ENCODE data around the gene PARP4.
"Not testable (repeated sequence)": the region's sequence is repeated elsewhere in the genome, so short reads cannot be mapped to it uniquely, and the experiment has no call there.

Gene PARP4

DNA sequence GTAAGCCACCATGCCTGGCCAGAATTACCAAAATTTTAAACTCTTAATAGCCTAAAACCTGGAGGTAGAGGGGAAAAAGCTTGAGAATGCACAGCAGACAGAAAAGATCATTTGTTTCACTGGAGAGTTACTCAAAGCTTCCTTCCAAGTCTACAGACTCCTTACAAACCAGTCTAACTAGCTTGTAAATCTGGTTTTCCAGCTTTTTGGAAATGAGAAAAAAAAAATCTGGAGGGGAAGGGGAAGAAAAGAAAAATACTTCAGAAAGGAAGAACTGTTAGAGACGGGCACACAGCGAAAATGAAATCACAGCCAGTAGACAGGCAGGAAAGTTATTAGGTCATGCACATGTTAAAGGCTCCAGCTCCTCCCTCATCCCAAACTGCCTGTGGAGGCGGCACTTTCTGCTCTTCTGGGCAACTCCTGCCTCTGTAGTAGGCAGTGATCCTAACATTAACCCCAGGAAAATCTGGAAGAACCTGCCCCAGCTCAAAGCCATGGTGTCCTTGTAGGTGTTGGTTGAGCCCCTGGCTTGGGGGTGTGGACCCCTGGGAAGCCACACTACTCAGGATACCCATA, 17.3 kb downstream of the PARP4 start:
- no peak for TF ChIP-seq POLR2A (IDR thresholded peaks at IDR 0.05; ENCODE audit: low read depth, low read length)
- DNase-seq (ENCODE audit: insufficient read length, low spot score) = no peak
- FAIRE-seq = no peak

DNA sequence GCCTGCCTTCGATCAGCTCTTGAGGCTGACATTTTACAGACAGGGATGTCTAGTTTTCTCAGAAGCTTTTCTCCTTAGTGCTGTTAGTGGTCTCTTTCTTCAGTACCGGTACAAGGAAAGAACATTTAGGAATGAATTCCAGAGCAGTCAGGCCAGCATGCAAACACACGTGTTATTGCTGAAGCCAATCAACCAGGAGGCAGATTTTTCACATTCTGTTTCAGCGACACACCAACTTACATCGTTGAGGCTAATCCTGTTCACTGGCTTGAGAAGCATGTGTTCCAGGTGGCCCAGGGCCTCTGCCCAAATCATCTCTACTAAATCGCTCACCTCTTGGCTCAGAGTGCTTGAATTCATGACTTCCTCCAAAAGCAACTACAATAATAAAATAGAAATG, 19.2 kb downstream of the PARP4 start:
- no peak for TF ChIP-seq POLR2A (IDR thresholded peaks at IDR 0.05; ENCODE audit: low read depth, low read length)
- FAIRE-seq = no peak
- DNase-seq (ENCODE audit: insufficient read length, low spot score) = no peak

DNA sequence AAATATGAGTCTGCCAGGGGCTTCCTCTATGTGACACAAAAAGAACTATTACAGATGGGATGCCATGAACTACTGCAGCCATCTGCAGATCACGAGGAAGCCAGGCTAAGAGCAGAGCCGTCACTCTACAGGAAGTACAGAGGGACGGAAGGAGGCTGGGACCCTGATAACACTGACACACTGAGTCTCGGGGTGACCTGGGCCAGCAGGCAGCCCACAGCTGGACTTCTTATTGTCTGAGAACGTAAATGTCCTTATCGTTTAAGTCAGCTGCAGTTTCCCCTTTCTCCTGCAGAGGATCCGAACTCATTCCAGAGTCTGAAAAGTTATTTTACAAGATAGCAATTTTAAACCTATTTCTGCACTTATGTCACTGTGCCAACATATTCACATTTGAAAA, 20.7 kb downstream of the PARP4 start:
- FAIRE-seq = no peak

DNA sequence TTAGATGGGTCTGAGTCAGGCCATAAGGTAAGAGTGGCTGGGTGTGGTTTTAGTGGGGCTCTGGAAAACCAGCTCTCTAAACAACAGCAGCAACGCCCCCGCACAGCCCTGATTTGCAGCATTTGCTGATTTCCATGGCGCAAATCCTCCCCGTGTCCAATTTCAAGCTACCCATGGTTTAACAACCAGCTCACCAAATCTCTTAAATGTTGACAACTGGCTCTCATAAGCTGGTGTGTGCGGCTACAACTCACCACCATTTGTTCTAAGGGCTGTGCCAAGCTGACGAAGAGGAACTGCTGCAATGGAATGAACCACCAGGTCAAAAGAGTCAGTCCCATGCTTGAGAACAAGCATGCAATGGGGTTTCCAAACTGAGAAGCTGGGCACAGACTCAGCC, 22.9 kb downstream of the PARP4 start:
- FAIRE-seq = no peak
- TF ChIP-seq POLR2A (IDR thresholded peaks at IDR 0.05; ENCODE audit: low read depth, low read length) = no peak
- DNase-seq (ENCODE audit: insufficient read length, low spot score) = no peak

More for the DNA sequence above, 20.7 kb downstream of the PARP4 start:
- no peak for TF ChIP-seq POLR2A (IDR thresholded peaks at IDR 0.05; ENCODE audit: low read depth, low read length)
- DNase-seq (ENCODE audit: insufficient read length, low spot score) = no peak

DNA sequence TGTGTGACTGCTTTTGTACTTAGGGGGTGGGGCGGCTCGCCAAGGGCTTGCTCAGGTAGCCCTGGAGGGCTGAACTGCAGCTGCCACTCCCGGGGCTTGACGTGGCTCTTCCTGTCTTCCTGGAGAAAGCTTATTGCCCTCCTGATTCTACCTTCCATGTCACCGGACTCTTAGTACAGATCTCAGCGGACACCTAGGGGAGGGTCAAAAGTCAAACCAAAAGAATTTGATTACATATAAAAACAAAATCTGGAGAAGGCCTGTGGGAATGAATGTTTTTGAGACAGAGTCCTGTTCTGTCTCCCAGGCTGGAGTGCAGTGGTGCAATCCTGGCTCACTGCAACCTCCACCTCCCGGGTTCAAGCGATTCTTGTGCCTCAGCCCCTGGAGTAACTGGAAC, 24.5 kb downstream of the PARP4 start:
- not testable (repeated sequence) for DNase-seq (ENCODE audit: insufficient read length, low spot score); FAIRE-seq

DNA sequence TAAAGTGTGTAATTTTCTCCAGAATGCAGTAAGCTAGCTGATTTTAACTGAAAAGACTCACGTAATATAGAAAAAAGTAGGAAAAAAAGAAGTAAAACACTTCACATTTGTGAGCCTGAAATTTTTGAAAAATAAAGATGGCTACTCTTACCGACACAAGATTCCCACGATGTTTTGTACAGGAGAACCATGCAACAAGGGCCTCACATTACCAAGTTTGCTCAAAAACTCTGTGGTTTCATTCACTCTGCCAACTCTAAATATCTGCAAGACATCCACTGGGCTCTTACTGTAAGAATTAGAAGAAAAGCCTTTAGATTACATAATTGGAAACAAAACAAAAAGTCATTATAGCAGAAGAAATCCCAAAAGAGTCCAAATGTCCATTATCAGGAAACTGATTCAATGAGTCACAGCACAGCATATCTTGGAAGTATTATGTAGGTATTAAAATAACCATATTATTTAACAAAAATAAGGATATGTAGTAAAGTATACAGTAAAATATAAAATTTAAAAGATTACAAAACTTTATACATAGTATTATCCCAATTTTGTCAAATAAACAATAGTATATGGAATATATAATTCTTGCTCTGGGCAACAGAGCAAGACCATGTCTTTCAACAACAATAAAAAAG, 26.4 kb downstream of the PARP4 start:
- not testable (repeated sequence) for FAIRE-seq

DNA sequence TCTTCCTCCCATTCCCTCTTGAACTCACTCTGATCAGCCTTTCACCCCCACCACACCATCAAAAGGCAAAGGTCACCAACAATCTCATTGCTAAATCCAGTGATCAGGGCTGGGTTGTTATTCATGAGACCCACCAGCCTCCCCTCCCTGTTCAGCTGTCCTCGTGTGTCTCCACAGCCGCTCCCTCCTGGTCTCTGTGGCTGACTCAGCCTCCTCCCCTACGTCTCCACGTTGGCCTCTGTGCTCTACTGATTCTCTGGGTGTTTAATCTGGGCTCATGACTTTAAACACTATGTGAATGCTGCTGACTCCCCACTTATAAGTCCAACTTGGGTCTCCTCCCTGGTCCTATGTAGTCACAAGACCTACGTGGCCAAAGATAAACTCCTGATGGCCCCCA, 38.9 kb downstream of the PARP4 start:
- FAIRE-seq (no peak), DNase-seq (ENCODE audit: insufficient read length, low spot score) (no peak)
- TF ChIP-seq POLR2A (IDR thresholded peaks at IDR 0.05; ENCODE audit: low read depth, low read length) = no peak

More for the DNA sequence above, 26.4 kb downstream of the PARP4 start:
- DNase-seq (ENCODE audit: insufficient read length, low spot score) = not testable (repeated sequence)

DNA sequence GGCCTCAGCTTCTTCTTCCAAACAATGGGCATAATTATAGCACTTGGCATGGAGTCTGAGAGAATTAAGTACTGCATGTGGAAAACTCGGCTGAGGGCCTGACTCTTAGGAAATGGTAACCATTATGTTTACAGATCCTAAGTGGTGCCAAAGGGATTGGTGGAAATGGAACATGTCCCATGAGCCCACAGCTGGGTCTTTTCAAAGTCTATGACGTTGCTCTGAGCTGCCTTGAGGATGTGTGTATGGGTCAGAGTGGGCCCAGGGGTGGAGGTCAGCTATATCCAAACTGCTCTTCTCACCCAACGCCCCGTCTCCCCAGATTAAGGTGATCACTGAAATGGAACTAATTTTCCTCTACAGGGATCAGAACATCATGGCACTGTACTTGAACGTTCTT, 40.4 kb downstream of the PARP4 start:
- DNase-seq (ENCODE audit: insufficient read length, low spot score); FAIRE-seq: not testable (repeated sequence)

DNA sequence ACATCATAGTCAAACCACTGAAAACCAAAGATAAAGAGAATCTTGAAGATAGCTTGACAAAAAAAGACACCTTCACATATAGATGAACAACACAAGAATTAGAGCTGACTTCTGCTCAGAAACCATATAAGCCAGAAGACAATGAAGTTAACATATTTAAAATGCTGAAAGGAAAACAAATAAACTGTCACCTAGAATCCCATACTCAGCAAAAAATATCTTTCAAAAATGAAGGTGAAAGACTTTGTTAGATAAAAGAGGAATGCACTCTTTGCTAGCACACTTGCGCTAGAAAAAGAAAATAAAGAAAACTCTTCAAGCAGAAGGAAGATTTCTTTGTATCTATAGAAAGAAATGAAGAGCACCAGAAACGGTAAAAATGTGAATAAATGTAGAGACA, 49.5 kb downstream of the PARP4 start:
- no peak for TF ChIP-seq POLR2A (IDR thresholded peaks at IDR 0.05; ENCODE audit: low read depth, low read length)

DNA sequence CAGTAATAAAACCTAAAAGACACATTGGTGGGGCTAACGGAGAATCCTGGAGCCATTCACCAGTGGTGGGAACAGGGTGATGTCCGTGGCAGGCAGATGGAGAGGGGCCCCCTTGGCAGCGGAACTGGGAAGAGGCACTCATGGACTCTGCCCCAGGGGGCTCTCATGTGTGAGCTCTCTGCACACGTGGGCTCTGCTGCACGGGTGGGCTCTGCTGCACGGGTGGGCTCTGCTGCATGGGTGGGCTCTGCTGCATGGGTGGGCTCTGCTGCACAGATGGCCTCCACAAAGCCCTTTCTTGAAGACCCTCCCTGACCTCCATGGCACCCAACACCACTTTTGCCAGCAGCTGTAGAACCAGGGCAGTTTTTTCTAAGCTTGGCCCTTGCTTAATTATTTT, 52.3 kb downstream of the PARP4 start:
- FAIRE-seq (no peak), DNase-seq (ENCODE audit: insufficient read length, low spot score) (no peak)
- TF ChIP-seq POLR2A (IDR thresholded peaks at IDR 0.05; ENCODE audit: low read depth, low read length) = no peak

More for the DNA sequence above, 49.5 kb downstream of the PARP4 start:
- no peak for DNase-seq (ENCODE audit: insufficient read length, low spot score)
- no peak for FAIRE-seq

DNA sequence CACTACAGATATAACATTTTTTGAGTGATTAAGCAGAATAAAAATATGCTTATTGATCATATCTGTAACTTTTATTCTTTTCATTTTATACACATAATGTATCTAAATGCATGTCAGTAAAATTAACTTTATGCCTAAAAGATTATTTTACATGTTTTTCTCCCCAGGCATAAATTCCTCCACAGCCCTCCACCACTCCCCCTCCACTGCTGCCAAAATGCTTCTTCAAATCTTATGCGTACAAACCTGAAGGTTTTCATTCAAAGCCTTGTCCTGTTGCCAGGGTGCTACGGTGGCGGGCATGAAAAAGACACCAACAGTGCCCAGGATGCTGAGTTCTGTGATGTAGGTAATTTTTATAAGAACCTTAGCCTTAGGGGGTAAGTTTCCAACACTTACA, 52.9 kb downstream of the PARP4 start:
- no peak for TF ChIP-seq POLR2A (IDR thresholded peaks at IDR 0.05; ENCODE audit: low read depth, low read length)
- DNase-seq (ENCODE audit: insufficient read length, low spot score) (no peak), FAIRE-seq (no peak)

DNA sequence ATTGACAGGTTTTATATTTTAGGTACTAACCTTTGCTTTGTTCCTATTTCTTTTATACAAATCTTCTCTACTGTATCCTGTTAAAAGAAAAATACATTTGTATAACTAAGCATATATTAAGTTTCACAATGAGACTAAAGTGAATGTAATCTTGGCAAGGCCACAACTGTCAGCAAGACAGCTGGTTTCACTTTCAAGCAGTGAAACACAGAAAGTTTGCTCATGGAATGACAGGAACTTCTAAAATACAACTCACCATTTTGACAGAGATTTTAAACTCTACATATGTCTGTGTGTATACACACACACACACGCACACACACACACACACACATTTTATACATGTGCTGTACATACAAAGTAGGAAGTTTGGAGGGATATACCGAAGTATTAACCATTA, 53.3 kb downstream of the PARP4 start:
- DNase-seq (ENCODE audit: insufficient read length, low spot score) = no peak
- TF ChIP-seq POLR2A (IDR thresholded peaks at IDR 0.05; ENCODE audit: low read depth, low read length) = no peak
- no peak for FAIRE-seq

DNA sequence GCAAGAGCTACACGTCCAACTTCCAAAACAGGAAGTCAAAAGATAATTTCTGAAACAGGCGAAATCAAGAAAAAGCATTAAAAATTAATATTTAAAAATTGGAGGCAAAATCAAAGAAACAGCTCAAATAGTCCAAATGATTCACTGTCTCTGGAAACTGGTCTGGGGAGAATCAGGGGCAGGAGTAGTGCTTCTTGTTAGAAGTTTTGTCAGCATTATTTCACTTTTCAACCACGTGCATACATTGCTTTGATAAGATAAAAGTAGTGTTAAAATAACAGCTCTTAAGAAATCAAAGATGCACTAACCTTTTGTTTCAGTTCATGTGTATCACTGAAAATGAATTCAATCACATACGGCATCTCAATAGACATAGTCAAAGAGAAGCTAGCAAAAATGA, 53.8 kb downstream of the PARP4 start:
- DNase-seq (ENCODE audit: insufficient read length, low spot score) (no peak), FAIRE-seq (no peak)
- TF ChIP-seq POLR2A (IDR thresholded peaks at IDR 0.05; ENCODE audit: low read depth, low read length) = no peak

DNA sequence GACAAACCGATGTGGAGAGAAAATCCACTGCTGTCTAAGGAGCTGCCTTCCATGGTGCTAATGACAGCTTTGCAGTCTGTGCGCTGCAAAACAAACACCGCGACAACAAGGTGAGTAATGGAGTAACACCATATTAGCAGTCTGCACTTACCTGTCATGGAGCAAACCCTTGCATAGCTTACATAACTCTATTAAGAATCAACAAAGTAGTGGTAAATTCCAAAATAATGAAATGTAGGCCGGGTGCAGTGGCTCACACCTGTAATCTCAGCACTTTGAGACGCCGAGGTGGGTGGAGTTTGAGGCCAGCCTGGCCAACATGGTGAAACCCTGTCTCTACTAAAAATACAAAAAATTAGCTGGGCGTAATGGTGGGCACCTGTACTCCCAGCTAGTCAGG, 56.2 kb downstream of the PARP4 start:
- DNase-seq (ENCODE audit: insufficient read length, low spot score) (no peak), FAIRE-seq (no peak)
- TF ChIP-seq POLR2A (IDR thresholded peaks at IDR 0.05; ENCODE audit: low read depth, low read length) = no peak

DNA sequence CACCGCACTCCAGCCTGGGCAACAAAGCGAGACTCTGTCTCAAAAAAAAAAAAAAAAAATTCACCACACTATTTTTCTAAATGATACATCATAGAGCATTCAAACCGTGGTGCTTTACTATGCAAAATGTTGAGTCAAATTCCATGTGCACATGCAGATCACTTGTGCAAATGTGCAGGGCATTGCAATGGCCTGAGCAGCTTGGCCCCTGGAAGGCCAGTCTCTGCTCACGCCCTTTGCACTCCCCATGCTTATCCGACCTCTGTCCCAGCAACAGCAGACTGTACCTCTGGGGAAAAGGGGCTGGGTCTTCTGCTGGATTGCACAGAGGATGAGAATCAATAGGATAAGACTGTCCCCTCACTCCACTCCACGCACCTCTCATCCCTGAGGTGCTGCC, 58.5 kb downstream of the PARP4 start:
- no peak for TF ChIP-seq POLR2A (IDR thresholded peaks at IDR 0.05; ENCODE audit: low read depth, low read length)
- DNase-seq (ENCODE audit: insufficient read length, low spot score) = no peak
- no peak for FAIRE-seq

DNA sequence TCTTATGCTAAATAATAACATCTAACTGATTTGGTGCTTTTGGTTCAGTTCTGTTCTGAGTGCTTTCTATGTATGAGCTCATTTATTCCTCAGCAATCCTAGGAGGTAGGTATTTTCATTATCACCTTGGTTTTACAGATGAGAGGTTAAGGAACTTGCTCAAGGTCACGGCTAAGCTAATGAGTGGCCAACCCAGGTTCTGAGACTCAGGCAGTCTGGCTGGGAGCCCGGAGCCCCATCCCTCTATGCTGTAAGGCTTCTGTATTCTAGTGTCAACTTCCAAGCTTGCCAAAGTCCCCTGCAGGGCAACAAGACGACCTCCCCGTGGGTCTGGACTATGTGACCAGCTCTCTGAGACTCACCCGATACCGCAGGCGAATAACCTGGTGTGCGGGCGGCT, 60.5 kb downstream of the PARP4 start:
- no peak for TF ChIP-seq POLR2A (IDR thresholded peaks at IDR 0.05; ENCODE audit: low read depth, low read length)
- DNase-seq (ENCODE audit: insufficient read length, low spot score) (no peak), FAIRE-seq (no peak)
